ENCODE measurements around the gene TNS1. TPM values are rescaled to one million over a fixed set of nuclear protein-coding genes. Genes with fewer than 3 reads are reported as not detected.
"Not testable (repeated sequence)": the region's sequence is repeated elsewhere in the genome, so short reads cannot be mapped to it uniquely, and the experiment has no call there.

Gene TNS1
- total RNA-seq, 1 experiment from 2014 or later = 3.0 TPM

DNA sequence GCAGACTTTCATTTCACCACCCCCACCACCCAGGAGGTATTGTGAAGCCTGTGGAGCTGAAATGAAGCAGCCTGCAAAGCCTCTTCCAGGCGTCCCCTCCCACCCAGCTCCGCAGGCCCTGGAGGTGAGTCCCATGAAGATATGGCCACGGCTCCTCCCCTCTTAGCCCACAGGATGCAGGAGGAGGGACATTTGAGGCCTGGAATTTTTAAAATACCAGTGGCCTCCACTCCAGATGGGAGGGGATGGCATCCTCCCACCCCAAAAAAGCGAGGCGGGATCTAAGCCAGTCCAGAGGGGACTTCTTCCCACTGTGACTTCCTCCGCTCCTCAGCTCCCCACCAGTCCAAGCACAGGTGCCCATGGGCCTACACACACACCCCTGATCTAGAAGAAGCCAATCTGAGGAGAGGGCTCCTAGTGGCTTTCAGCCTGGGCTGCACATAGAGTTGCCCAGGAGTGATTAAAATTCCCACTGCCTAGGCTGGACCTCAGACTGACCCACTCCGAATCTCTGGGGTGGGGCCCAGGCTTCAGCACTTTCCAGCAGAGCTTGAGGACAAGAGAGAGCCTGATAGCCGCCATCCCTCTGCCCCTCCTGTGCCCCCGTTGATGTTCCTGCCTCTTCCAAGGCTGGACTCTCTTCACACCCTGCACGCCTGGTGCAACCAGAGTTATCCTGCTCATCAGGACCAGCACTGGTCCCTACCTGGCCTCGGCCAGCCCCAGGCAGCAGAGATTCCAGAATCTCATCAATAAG lies 206.9 kb downstream of the TNS1 start:
- DNase-seq = no peak
- Histone ChIP-seq H3K27ac (no peak overlapping the region), H3K27me3 (no peaks in the 10 kb centered on the region)

DNA sequence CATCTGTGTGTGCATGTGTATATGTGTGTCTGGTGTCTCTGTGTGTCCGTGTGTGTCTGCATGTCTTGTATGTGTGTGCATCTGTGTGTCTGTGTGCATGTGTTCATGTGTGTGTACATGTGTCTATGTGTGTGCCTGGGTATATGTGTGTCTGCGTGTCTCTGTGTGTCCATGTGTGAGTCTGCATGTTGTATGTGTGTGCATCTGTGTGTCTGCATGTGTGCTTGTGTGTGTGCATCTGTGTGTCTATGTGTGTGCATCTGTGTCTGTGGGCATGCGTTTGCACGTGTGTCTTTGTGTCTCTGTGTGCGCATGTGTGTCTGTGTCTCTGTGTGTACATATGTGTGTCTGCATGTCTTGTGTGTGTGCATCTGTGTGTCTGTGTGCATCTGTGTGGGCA lies 207.7 kb downstream of the TNS1 start:
- Histone ChIP-seq H3K27ac (no peak overlapping the region), H3K36me3 (no peaks in the 10 kb centered on the region), H3K4me3 (no peak overlapping the region), H3K9me3 (replicated peaks) (no peaks in the 10 kb centered on the region), H3K27me3 (no peaks in the 10 kb centered on the region; the same call in 1 of the 2 replicates), H3K4me1 (no peaks in the 10 kb centered on the region)
- DNase-seq = no peak

More for the DNA sequence above, 206.9 kb downstream of the TNS1 start:
- Histone ChIP-seq H3K4me3 (no peak overlapping the region), H3K9me3 (replicated peaks) (no peaks in the 10 kb centered on the region), H3K4me1 (no peaks in the 10 kb centered on the region), H3K36me3 (no peaks in the 10 kb centered on the region)

DNA sequence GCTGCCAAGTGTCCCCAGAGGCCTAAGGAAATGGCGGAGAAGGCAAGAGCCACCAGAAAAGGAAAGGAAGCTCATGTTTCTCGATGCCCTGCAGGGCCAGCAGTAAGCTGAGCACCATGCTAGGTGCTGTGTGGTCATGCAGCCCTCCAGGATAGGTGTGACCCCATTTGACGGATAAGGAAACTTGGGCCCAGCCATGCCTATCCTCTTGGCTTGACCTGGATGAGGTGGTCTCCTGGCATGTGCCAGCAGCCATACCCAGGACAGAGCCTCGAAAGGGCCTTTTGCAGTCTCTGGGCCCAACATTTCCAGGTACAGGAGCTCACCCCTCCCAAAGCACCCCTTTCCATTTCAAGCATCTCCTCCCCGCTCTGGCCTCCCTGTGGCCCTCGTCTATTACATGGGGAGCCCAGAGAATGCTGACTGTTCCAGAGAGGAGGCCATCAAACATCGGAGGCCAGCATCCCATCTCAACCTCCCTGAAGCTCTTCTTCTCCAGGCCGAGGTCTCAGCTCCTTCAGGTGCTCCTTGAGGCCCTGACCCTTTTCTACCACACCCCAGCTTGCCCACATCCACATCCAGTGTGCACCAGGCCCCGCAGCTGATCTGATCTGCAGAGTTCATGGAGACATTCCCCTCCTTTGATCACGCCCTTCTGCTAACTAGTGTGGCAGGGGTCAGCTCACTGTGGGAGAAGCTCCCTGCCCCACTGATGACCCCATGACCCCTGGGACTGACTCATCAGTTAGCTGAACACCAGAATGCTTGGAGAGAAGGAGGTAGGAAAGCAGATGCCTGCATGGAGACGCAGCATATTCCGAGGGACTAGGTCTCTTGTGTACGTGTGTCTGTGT lies 208.4 kb downstream of the TNS1 start:
- DNase-seq = no peak
- Histone ChIP-seq H3K27ac (no peak overlapping the region), H3K4me3 (no peak overlapping the region), H3K36me3 (no peaks in the 10 kb centered on the region), H3K9me3 (replicated peaks) (no peaks in the 10 kb centered on the region), H3K27me3 (no peaks in the 10 kb centered on the region; the same call in 1 of the 2 replicates), H3K4me1 (no peaks in the 10 kb centered on the region)

DNA sequence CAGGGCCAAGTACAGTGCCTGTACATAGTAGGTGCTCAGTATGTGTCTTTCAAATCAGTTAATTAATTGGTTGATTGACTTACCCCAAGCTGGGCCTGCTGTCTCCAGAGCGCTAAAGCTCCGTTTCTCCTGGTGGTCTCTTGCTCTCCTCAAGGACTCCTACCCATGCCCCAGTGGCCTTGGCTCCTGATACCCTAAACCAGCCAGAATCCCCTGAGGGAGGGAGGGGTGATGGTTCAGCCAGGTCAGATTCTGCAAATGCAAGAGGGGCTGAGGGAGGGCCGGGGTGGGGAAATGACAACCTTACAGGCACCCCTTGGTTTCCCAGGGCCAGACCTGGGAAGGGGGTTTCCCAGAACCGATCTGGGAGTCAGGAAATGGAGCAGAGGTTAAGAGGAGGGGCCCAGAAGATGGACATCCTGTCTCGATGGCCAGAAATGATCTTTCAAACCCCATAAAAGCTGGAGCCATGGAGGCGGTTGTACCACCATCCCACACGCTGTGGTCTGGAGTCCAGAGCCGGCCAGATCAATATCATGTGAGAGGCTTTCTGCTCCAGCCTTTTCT lies 209.1 kb downstream of the TNS1 start:
- Histone ChIP-seq H3K9me3 (replicated peaks) (no peaks in the 10 kb centered on the region), H3K4me3 (no peak overlapping the region), H3K27ac (no peak overlapping the region), H3K4me1 (no peaks in the 10 kb centered on the region), H3K27me3 (no peaks in the 10 kb centered on the region; the same call in 1 of the 2 replicates), H3K36me3 (no peaks in the 10 kb centered on the region)
- no peak for DNase-seq

DNA sequence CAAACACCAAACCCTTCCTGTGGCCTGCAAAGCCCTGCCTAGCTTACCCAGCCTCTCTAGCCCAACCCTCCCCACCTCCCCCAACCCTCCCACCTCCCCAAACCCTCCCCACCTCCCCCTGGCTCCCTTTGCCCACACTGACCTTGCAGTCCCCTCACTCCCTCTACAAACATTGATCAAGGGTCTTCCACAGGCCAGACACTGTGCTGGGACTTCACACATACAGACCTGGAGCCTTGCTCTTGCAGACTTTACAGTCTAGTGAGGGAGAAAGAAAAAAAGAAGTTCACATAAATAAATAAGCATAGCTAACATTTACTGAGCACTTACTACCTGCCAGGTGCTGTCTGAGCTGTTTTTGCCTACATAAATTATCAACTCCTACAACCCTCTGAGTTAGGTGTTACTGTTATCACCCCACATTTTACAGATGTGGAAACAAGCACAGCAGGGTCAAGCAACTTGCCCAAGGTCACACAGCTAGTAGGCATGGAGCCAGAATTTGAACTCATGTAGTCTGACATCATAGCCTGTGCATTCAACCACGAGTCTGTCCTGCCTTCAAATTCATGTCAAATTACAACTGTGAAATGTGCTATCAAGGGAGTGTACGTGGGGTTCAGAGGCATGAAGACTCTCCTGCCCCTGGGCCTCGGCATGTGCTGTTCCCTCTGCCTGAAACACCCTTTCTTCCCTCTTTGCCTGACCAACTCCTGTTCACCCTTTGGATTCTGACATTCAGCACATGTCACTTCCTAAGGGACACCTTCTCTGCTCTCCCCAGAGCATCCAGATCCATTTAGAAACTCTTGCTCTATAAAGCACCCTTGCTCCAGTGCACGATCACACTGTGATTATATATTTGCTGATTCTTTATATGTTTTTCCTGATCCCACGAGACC lies 209.9 kb downstream of the TNS1 start:
- no peak overlapping the region for H3K27ac ChIP-seq
- no peaks in the 10 kb centered on the region for H3K36me3 ChIP-seq
- no peaks in the 10 kb centered on the region; the same call in 1 of the 2 replicates for H3K27me3 ChIP-seq
- no peaks in the 10 kb centered on the region for H3K4me1 ChIP-seq
- DNase-seq = no peak
- no peaks in the 10 kb centered on the region for H3K9me3 ChIP-seq (replicated peaks)
- no peak overlapping the region for H3K4me3 ChIP-seq

DNA sequence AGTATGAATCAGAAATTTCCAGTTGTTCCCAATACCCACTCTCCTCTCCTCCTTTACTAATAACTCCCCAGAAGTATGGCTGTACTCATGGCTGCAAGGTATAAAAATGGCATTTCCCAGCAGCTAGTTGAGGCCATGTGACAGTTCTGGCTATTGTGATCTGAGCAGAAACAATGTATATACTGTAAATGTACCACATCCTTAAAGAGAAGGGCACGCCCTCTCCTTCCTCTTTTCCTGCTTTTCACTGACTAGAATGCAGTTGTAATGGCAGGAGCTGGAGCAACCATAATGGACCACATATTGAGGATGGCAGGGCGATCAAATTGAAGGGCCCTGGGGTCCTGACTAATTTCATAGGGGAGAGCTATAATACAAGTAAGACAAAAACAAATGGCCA lies 211.2 kb downstream of the TNS1 start:
- Histone ChIP-seq H3K36me3 (no peaks in the 10 kb centered on the region), H3K4me3 (no peak overlapping the region), H3K9me3 (replicated peaks) (no peaks in the 10 kb centered on the region), H3K27ac (no peak overlapping the region), H3K4me1 (no peaks in the 10 kb centered on the region), H3K27me3 (no peaks in the 10 kb centered on the region; the same call in 1 of the 2 replicates)
- DNase-seq = no peak

DNA sequence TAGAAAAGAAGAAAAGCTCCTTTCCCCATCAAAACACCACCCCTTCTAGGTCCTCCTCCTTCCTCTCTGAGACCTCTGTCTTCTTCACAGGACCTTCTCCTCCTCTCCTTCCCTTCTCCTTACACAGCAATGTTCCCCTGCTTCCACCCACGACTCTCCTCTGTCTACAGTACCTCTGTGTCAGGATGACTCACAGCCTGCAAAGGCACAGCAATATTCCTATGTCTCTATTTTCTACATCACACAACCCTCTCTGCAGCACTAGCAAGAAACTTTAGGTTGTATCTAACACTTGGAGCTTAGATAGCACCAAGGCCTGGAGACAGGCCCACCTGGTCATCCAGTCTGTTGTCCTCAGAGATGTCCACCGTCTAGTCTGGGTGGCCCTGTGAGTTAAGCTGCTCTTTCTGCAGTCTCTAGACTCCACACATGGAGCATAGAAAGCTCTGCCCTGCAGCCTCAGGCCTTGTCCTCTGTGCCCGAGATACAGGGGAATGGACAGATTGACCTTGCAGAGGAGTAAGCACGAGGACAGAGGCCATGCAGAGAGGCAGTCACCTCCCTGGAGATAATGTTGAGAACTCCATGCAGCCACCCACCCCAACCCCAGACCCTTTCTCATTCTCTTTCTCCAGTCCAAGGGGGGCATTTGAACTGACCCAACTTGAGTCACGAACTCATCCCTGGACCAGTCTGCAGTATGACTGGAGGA lies 212.0 kb downstream of the TNS1 start:
- Histone ChIP-seq H3K4me1 (no peaks in the 10 kb centered on the region), H3K27ac (no peak overlapping the region), H3K4me3 (no peak overlapping the region), H3K27me3 (no peaks in the 10 kb centered on the region; the same call in 1 of the 2 replicates), H3K9me3 (replicated peaks) (no peaks in the 10 kb centered on the region), H3K36me3 (no peaks in the 10 kb centered on the region)
- DNase-seq = no peak

DNA sequence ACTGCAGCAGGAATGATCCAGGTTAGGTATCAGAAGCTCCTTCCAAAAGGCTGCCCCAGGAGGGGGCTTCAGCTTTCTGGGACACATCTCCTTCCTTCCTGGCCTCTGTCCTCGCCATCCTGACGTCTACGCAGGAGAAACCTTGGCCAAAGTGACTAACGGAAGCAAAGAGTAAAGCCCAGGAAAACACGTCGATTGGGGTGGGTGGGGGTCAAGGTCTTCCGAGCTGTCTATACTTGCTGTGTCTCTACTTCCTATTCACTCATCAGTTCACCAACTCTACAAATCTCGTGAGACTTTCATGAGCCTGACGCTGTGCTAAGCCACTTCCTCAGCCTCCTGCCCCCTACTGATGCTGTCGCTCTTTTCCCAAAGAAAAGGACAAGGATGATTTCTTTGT lies 212.6 kb downstream of the TNS1 start:
- H3K27me3 ChIP-seq = no peaks in the 10 kb centered on the region; the same call in 1 of the 2 replicates
- DNase-seq = no peak
- no peaks in the 10 kb centered on the region for H3K4me1 ChIP-seq
- H3K27ac ChIP-seq = no peak overlapping the region
- H3K36me3 ChIP-seq = no peaks in the 10 kb centered on the region
- no peaks in the 10 kb centered on the region for H3K9me3 ChIP-seq (replicated peaks)
- no peak overlapping the region for H3K4me3 ChIP-seq

DNA sequence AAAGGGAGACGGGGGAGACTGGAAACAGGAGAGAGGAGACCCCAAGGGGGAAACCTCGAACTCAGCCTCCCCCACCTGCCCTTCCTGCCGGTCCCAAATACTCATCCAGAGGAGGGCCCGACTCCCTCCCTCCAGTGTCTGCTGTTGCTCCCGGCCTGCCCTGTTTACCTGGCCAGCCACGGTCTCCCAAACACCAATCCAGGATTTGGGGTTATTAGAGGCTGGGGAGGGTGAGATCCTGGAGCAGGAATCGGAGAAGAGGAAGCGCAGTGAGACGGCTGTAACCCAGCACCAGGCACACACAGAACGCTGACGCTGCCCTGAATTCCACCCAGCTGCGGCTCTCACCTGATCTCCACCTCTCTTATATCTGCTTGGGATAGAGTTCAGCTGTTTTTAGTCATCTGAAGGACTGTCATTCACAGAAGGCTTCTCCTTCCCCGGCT lies 213.0 kb downstream of the TNS1 start:
- DNase-seq = no peak
- Histone ChIP-seq H3K27ac (no peak overlapping the region), H3K36me3 (no peaks in the 10 kb centered on the region), H3K4me1 (no peaks in the 10 kb centered on the region), H3K9me3 (replicated peaks) (no peaks in the 10 kb centered on the region), H3K27me3 (no peaks in the 10 kb centered on the region; the same call in 1 of the 2 replicates), H3K4me3 (no peak overlapping the region)

DNA sequence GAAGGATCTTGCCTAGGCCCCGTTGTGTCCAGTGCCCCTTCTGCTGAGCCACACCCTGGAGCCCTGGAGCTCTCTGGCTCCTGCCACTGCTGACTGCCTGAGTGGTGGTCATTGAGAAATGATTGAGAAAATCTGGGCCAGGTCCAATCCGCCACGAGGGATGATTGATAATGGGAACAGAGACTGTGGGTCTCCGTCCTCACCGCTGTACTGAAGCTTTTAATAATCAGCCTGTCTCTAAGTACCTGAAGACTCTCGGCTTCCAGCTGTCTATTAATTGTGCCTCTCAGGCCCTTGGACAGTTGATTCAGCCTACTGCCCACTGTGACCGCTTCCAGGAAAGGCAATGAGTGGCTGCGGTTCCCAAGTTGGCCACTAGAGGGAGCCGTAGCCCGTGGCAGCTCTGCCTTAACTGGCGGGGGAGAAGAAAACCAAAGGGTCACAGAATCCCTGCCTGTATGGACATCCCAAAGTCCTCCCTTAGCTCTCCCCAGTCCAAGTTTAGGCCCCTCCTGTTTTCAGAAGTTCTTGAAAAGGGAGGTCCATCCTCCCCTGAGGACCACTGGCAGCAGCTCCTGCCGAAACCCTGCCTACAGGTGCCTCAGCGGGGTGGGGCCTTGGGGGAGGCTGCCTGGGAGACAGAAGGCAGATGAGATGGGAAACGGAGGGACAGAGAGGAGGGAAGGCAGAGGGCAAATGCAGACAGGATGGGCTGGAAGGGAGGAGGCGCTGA lies 213.6 kb downstream of the TNS1 start:
- Histone ChIP-seq H3K9me3 (replicated peaks) (no peaks in the 10 kb centered on the region), H3K4me3 (no peak overlapping the region), H3K27me3 (no peaks in the 10 kb centered on the region; the same call in 1 of the 2 replicates), H3K27ac (no peak overlapping the region), H3K4me1 (no peaks in the 10 kb centered on the region), H3K36me3 (no peaks in the 10 kb centered on the region)
- peak; percentile 46 to 77 for DNase-seq

DNA sequence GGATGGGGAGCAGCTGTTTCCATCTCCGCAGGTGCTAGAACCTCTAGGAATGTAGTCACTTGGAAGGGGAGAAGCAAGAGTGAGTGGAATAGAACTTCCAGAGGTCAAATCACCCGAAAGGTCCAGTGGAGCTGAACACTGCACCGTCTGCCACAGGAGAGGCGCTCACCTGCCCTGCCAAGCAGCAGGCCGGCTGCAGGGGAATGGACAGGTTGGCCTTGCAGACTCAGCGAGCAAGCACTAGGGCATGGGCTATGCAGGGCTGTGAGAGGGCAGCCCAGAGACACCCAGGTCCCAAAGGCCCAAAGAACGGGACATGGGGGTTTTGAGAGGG lies 214.2 kb downstream of the TNS1 start:
- no peak overlapping the region for H3K27ac ChIP-seq
- no peaks in the 10 kb centered on the region for H3K36me3 ChIP-seq
- no peak overlapping the region for H3K4me3 ChIP-seq
- no peaks in the 10 kb centered on the region for H3K9me3 ChIP-seq (replicated peaks)
- H3K4me1 ChIP-seq = no peaks in the 10 kb centered on the region
- DNase-seq = no peak
- H3K27me3 ChIP-seq = no peaks in the 10 kb centered on the region; the same call in 1 of the 2 replicates

DNA sequence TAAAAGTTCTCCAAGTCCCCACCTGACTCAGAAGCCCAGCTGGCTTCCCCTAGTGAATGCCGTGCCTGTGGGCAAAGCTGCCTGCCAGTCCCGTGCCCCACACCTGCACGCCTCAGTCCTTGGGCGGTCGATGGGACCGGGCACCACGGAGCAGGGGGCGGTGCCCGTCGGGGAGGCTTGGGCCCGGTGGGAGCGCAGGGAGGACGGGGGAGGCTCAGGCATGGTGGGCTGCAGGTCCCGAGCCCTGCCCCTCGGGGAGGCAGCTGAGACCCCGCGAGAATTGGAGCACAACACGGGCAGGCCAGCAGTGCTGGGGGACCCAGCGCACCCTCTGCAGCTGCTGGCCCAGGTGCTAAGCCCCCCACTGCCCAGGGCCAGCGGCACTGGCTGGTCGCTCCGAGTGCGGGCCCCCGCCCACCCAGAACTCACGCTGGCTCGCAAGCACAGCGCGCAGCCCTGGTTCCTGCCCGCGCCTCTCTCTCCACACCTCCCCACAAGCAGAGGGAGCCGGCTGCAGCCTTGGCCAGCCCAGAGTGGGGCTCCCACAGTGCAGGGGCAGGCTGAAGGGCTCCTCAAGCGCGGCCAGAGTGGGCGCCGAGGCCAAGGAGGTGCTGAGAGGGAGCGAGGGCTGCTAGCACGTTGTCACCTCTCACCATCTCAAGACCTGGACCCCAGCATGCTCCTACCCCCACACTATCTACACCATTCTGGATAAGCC lies 215.5 kb downstream of the TNS1 start:
- DNase-seq = no peak
- Histone ChIP-seq H3K4me1 (no peaks in the 10 kb centered on the region), H3K4me3 (no peak overlapping the region), H3K27ac (no peak overlapping the region), H3K36me3 (no peaks in the 10 kb centered on the region), H3K9me3 (replicated peaks) (no peaks in the 10 kb centered on the region), H3K27me3 (no peaks in the 10 kb centered on the region; the same call in 1 of the 2 replicates)

DNA sequence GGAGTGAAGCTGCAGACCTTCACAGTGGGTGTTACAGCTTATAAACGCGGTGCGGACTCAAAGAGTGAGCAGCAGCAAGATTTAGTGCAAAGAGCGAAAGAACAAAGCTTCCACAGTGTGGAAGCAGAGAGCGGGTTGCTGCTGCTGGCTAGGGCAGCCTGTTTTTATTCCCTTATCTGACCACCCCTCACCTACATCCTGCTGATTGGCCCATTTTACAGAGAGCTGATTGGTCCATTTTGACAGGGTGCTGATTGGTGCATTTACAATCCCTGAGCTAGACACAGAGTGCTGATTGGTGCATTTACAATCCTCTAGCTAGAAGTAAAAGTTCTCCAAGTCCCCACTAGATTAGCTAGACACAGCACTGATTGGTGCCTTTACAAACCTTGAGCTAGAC lies 216.2 kb downstream of the TNS1 start:
- not testable (repeated sequence) for H3K4me3 ChIP-seq; DNase-seq; H3K27me3 ChIP-seq; H3K9me3 ChIP-seq (replicated peaks); H3K36me3 ChIP-seq; H3K27ac ChIP-seq; H3K4me1 ChIP-seq
